Measurements from ENCODE around the gene DTX2.
A peak's percentile ranks its signal among the peaks of the same experiment; 100 is the strongest.
"Not testable (repeated sequence)": the region's sequence is repeated elsewhere in the genome, so short reads cannot be mapped to it uniquely, and the experiment has no call there.

The DTX2 gene

DNA sequence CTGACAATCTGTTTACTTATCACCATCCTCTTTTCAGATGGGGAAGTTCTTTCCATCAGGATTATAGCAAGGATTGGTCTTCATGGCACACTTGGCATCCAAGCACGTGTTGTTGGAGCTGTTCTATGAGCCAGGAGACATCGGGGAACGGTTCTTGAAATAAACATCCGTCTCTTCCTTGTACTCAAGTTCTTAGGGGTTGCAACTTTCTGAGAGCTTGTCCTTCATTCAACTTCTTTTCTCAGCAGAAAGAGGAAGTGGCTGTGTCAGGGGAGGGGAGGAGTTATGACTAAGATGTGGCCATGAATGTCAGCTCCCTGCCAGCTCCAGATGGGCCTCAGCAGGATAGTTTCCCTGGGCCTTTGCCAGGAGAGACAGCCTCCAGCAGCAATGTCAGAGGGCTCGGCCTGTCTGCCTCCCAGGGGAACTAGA is 15.9 kb upstream of the DTX2 start:
- DNase-seq: not testable (repeated sequence)

DNA sequence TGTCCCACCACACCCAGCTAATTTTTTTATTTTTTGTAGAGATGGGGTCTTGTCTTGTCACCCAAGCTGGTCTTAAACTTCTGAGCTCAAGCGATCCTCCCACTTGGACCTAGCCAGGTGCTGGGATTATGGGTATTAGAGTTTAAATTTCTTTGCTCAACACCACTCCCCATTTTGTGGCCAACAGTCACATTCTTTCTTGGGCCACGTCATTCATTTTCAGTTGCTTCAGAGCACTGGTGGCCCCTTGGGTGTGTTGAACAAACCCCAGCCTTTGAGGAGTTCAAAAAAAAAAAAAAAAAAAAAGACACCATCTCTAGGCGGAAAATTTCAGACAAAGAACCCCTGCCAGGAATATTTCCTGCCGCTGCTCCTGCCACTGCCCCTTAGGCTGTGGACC is 4.5 kb upstream of the DTX2 start:
- not testable (repeated sequence) for DNase-seq

DNA sequence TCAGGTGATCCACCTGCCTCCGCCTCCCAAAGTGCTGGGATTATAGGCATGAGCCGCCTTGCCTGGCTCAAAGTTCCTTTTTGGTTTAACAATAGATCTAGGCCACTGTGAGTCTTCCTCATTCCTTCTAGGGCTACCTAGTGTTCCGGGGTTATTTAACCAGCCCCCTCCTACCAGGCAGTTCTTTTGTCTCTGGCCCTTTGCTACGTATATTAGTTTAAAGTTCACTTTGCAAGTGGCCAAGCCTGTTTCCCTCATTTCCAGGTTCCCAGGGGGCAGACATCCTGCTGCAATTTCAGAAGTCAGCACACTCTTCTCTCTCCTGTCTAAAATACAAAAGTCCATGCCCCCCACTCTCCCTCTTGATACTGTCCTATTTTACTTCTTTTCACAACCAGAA is 3.0 kb upstream of the DTX2 start:
- not testable (repeated sequence) for DNase-seq

DNA sequence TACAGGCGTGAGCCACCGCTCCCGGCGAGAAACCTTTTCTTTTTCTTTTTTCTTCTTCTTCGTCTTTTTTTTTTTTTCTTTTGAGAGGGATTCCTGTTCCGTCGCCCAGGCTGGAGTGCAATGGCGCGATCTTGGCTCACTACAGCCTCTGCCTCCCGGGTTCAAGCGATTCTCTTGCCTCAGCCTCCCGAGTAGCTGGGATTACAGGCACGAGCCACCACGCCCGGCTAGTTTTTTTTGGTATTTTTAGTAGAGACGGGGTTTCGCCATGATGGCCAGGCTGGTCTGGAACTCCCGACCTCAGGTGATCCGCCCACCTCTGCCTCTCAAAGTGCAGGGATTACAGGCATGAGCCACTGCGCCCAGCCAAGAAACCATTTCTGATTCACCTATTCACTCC is 742 bp upstream of the DTX2 start:
- DNase-seq: not testable (repeated sequence)

DNA sequence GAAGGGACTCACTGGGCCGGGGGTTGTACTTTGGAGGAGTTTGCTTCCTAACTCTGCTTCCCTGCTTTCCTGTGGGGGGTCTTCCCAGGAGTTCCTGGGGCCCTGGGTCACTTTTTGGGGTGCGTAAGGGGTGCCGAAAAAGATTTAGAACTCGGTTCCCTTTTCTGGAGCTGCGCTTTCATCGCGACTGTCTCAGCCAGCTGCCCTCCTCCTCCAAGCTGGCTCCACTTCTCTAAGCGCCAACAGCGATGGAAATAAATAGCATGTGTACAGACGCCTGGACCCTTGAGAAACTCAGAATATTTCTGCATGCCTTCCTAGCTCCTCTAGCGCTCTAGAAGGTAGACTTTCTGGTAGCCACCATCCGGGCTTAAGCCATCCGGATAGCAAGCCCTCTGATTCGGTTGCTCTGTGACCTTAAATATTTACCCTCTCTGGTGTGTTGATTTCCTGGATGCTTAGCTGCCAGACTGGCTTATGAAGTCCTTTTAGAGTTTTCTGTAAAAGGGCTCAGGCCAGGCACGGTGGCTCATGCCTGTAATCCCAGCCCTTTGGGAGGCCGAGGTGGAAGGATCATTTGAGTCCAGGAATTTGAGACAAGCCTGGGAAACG is 868 bp downstream of the DTX2 start:
- not testable (repeated sequence) for DNase-seq

DNA sequence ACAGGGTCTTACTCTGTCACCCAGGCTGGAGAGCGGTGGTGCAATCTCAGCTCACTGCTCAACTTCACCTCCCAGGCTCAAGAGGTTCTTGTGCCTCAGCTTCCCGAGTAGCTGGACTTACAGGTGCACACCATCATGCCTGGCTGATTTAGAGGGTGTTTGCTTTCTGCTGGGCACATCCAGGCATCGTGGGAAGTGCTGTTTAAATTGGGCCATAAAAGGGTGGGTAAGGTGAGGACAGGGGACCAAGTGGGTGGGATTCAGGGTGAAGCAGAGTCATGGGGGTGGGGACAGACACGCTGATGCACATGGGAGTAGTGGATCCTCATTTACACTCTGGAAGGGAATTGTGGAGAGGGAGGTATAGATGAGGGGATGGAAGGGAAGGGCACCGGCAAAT is 3.5 kb downstream of the DTX2 start:
- not testable (repeated sequence) for DNase-seq

DNA sequence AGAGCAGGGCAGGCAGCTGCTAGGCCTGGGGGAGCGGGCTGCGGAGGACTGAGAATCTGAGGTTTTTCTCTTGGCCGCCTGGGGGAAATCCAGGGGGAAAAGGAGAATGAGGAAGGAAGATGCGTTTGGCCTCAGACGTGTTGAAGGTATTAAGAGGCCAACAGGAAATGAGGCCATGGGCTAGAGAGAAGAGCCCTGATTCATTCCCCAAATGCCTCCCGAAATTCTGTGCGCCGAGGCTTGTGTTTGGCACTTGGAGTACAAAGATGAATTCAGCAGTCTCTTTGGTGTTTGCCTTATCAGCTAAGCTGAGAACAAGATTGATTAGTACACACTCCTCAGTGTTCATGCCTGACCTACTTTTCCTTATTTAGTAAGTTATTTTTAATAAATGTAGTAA is 4.4 kb downstream of the DTX2 start:
- not testable (repeated sequence) for DNase-seq

DNA sequence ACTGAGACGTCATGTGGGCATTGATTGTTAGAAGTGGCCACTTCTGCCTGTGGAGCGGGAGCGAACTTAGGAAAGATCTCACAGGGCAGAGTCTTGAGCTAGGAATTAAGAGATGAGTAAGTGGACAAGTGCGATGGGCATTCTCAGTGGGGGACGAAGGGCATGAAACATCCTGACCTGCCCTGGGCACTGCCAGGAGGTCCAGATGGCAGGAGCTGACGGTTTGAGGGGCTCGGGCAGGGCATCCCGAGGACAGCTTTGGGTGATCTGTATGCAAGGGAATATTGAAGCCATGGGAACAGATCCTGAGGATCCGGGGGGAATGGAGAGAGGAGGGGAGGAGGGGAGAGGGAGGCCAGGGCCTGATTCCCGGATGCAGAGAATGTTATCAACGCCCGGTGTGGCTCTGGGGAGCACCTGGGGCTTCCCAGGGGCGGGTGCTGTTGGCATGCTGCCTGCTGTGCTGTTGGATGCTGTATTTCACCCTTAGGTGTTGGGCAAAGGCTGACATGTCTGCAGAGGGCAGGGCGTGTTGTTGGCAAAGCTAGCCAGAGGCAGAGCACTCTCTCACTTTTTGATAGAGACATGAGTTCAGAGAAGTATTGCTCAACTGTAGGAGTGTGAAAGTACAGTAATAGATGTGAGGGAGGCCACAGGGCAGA is 6.4 kb downstream of the DTX2 start:
- DNase-seq: not testable (repeated sequence)

DNA sequence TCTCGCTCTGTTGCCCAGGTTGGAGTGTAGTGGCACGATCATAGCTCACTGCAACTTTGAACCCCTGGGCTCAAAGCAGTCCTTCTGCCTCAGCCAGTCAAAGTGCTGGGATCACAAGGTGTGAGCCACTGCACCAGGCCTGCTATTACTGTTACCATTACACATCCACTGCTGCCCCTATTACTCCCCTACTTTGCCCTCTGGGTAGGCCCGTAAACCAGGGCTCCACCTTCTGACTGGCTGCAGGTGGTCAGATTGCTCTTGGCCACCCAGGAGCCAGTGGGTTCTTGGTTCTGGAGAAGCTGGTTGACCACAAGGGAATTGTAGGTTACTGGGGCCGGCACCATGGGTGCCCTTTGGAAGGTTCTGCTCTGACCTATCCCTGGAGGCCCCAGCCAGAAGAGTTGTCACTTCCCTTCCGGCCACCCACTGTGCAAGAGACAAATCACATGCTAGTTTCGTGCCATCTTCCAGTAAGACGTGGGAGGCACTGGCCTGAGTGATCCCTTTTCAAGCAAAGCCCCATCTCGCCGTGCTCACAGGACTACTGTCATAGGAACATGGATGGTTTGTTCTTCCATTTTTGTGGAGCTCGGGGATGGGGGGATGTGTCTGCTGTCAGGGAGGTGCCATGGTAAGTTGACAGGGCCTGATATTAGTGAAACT is 10.2 kb downstream of the DTX2 start:
- DNase-seq: not testable (repeated sequence)

DNA sequence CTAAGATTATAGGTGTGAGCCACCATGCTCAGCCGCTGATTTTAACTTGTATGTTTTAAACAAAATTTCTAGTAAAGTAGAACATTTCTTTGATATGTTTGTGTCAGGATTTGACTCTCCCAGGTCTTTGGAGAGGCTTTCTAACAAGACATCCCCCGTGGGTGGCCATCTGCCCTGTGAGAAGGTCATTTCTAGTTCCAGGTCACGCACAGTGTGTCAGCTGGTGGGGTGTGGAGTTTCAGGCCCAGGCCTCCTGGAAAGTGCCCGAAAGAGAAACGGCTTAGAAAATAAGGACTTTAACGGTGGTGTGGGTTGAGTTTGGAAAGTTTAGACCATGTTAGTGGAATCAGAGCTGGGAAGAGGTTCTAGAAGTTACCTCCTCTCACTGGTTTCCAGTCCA is 11.6 kb downstream of the DTX2 start:
- DNase-seq: not testable (repeated sequence)

DNA sequence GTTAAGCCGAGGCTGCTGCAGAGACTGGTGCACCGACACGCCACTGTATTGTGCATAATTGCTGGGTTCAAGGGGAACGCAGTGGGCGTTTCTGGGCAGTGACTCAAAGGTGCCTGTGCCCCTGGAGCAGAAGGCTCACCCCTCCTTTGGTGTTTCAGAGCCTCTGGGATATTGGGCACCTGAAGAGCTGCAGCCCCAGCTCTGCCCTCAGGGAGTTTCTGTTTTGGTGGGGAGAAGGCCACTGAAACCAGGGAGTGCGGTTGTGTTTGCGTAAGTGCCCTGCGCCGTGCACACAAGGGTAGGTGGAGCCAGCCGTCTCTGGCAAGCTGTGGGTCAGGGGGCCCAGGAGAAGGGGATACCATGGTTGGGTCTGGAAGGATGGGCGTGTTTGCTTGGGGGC is 14.8 kb downstream of the DTX2 start:
- DNase-seq: not testable (repeated sequence)

DNA sequence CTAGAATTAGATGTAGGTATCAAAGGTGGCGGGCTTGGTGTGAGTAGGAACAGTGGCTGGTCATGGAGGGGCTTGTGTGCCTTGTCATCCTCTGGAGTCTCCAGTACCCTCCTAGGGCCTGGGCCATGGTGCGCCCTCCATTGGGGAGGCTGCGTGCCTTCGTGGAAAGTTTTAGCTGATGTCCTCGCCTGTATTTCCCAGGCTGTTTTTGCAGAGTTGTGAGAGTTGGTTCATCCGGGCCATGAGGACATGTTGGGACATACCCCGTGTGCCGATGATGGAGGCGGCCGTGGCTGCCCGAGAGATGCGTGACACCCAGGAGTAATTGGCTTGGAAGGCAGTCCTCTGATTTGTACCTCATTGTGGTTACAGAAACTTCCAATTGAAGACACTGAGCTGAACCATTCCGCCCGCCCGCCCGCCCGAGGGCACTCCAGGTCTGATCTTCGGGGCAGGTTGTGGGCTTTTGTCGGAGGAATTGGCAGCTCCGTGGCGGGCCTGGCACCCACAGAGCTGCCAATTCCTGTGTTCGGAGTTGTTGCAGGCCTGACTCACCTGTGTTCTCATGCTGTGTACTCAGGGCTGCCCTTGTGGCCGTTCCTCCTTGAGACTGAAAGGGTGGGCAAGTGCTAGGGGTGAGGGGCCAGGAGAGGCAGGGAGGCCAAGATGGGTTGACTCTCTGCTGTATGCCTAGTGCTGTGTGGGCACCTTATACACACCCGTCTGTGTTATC is 15.4 kb downstream of the DTX2 start:
- DNase-seq: not testable (repeated sequence)

DNA sequence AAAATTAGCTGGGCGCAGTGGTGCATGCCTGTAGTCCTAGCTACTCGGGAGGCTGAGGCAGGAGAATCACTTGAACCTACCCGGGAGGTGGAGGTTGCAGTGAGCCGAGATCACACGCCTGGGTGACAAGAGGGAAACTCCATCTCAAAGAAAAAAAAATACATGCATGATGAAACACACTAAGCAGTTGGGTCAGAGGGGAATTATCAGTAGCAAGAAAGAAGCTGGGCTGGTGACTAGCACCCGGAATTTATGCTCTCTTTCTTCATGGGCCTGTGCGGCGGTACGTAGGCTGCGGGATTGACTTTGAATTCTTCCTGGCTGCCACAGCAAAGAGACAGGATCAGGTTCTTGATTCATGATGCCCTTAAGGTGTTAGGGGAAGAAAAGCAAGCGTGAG is 18.1 kb downstream of the DTX2 start:
- DNase-seq: not testable (repeated sequence)

DNA sequence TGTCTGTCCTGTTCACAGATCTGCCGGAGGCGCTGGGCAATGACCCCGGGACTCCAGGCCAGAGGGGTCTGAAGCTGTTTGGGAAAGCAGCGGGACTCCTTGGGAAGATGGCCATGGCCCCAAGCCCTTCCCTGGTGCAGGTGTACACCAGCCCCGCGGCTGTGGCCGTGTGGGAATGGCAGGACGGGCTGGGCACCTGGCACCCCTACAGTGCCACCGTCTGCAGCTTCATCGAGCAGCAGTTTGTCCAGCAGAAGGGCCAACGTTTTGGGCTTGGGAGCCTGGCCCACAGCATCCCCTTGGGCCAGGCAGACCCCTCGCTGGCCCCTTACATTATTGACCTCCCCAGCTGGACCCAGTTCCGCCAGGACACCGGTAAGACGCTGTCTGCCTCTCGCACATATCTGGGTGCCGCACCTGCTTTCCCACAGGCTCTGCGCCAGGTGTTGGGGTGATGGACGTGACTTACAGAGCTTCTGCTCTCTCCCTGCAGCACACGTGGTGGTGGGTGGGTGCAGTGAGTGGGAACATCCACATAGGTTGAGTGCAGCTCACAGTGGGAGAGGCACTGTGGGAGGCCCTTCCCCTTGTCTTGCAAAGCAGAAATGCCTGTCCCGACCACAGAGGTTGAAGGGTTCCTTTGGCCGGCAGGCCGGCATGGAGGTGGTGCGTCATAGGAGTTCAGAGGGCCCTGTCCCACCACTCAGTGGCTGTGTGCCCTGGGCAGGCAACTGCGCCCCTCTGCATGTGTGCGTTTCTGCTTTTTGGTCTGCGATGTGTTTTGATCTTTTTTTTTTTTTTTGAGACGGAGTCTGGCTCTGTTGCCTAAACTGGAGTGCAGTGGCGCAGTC is 19.1 kb downstream of the DTX2 start:
- DNase-seq: not testable (repeated sequence)

DNA sequence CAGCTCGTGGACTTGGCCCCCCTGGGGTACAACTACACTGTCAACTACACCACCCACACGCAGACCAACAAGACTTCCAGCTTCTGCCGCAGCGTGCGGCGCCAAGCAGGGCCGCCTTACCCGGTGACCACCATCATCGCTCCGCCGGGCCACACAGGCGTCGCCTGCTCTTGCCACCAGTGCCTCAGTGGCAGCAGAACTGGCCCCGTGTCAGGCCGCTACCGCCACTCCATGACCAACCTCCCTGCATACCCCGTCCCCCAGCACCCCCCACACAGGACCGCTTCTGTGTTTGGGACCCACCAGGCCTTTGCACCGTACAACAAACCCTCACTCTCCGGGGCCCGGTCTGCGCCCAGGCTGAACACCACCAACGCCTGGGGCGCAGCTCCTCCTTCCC is 21.2 kb downstream of the DTX2 start:
- not testable (repeated sequence) for DNase-seq

DNA sequence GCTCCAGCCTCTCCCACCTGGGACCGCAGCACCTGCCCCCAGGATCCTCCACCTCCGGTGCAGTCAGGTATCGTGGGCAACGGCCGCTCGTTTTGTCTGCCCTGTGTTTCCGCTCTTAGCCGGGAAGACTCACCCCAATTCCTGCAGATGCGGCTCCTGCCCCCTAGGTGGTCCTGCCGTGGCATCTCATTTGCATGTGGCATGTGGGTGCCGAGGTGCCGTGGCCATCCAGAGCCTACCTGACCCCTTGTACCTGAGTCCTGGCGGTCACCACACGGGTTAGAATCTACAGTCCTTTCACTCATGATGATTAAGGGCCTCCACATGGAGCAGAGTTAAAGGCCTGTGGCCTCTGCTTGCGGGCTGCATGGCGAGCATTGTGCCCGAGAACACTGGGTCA is 21.6 kb downstream of the DTX2 start:
- DNase-seq: not testable (repeated sequence)

DNA sequence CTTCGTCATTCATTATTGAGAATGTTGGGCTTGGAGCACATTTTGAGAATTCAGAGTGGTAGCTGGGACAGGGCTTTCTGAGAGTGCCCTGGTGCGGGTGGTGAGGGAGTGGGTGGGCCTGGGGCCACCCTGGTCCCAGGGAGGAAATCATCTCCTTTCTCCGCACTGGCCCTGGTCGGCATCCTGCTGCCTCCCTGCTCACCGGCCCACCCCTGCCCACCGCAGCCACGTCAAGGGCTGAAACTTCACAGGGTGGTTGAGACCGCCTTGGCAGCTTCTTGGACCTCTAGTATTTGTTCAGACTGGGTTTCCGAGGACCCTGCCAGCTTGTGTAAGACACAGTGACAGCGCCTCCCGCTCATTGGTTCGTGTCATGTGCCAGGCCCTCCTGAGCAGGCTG is 22.9 kb downstream of the DTX2 start:
- DNase-seq: not testable (repeated sequence)

DNA sequence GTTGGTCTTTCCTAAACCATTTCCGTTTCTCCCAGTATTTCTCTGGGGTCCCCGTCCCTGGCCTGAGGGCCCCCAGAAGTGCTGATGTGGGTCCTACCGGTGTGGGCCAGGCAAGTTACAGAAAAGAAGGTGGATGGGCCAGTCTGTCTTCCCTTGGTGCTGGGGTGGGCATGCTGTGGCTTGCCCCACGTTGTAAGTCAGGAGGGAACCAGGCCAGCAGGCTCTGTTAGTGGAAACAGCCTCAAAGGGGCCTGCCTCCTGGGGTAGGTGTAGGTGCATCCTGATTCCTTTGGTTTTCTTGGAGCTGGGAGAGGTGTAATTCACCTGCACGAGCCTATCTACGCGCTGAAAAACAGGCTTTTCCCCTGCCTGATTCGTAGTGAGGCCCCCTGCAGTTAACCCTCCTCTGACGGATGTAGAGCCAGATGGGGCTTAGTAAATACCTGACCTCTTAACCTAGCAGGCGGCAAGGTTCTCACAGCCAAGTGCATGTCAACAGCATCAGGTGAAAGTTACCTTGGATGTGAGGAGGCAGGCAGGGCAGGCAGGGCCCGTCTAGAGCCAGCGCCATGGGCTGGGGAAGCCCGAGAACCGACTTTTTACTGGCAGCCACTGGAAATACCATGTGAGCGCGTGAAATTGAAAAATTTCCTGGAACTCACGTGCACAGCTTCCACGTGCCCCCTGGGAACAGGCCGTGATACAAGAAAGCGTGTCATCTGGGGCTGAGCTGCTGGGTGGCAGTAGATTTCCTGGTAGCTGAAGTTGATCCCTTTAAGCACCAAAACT is 24.5 kb downstream of the DTX2 start:
- not testable (repeated sequence) for DNase-seq

DNA sequence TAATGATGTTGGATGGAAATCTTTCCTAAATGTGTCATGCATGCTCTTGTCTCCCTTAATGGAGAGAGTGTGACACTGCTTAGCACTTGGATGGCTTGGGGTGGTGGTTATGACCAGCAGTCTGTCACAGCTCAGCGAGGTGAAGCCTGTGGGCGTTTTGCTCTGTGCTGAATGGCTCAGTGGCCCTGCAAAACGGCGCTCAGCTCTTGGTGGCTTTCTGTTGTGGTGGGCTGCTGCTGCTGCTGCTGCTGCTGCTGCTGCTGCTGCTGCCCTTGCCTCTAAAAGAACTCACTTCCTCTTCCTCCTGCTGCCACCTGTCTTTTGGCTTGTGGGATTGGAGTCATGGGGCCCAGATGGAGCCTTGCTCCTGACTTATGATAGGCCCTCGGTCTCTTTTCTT is 25.1 kb downstream of the DTX2 start:
- DNase-seq: peak; percentile 45

DNA sequence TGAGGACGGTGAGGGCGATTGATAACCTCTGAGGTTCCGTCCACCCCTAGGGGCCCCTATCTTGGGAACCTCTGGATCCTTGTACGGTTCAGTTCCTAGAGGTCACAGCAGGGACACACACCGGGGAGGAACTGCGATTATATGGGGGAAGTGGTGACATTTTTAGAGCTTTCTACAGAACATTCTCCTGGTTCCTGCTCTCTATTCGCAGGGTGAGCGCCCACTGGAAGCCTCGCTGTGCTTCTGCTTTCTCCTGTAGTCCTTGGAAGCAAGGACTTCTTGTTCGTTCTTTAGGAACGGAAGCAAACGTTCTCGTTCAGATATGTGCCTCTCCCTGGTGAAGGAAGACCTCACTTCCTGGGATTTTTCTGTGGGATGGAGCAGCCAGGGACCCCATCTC is 26.5 kb downstream of the DTX2 start:
- not testable (repeated sequence) for DNase-seq

DNA sequence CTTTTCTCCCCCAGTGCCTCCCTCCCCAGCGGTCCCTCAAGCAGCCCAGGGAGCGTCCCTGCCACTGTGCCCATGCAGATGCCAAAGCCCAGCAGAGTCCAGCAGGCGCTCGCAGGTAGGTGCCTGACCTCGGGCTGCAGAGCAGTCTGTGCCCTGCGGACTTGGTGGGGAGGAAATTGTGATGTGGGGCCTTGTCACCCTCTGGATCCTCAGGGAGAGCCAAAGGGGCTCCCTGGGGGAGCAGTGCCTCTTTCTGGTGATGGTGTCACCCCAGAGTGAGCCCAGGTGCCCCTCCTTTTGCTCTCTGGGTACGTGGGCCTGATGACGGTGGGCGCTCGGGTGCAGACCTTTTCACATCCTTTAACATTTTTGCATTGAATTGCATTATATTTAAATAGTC is 30.6 kb downstream of the DTX2 start:
- not testable (repeated sequence) for DNase-seq

DNA sequence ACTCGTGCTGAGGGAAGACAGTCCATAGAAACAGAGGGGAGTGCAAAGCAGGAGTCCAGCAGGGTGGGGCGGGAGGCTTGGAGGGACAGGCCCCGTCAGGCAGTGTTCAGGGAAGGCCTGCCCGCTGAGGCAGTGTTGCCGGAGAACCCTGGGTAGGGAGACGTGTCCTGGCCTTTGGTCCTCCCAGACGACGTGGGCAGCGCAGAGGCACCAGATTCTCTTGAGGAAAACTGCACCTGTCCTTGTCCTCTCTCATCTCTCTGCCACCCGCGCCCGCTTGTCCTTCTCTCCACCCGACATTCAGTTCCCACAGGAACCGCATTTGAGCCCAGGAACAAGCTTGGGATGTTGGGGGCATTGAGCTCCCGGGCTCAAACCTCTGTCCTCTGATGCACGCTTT is 34.2 kb downstream of the DTX2 start:
- DNase-seq: not testable (repeated sequence)
